Measurements from ENCODE around the gene TAF11L6. TPM values are rescaled to one million over a fixed set of nuclear protein-coding genes. Genes with fewer than 3 reads are reported as not detected.
"Not testable (repeated sequence)": the region's sequence is repeated elsewhere in the genome, so short reads cannot be mapped to it uniquely, and the experiment has no call there.

Gene TAF11L6
- total RNA-seq, 4 donors from 2014 or later: not detected

DNA sequence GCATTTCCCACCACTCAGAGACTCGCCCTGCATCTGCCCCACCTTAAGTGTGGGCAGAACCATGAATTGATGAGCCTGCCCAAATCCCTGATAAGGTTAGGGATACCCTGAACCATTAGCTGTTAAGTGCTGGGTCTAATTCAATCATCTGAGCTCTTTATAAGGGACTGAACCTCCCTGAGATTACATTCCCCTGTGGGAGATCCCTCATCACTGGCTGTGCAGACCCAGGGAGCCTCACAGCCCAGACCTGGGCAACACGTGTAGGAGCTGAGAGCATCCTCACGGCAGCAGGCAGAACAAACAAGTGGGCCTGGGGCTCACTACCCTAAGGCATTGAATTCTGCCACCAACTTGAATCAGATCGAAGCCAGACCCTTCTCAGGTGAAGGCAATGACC, 31.0 kb upstream of the TAF11L6 start:
- WGBS, 2 donors: 60 to 63% methylated on average over 4 of the region's 4 CpGs
- no peak for TF ChIP-seq POLR2A (IDR thresholded peaks at IDR 0.05)
- TF ChIP-seq CTCF (IDR thresholded peaks at IDR 0.05): no peak
- DNase-seq: no peak
- intact Hi-C loops (cut with DNase I): no loop called here
- H3K9me3 ChIP-seq: no peaks in the 10 kb centered on the region
- H3K4me1 ChIP-seq: no peaks in the 10 kb centered on the region
- no peak overlapping the region for H3K4me3 ChIP-seq (replicated peaks in 1 of 3)
- H3K27ac ChIP-seq: no peak overlapping the region
- H3K36me3 ChIP-seq: no peaks in the 10 kb centered on the region
- no peaks in the 10 kb centered on the region for H3K27me3 ChIP-seq

DNA sequence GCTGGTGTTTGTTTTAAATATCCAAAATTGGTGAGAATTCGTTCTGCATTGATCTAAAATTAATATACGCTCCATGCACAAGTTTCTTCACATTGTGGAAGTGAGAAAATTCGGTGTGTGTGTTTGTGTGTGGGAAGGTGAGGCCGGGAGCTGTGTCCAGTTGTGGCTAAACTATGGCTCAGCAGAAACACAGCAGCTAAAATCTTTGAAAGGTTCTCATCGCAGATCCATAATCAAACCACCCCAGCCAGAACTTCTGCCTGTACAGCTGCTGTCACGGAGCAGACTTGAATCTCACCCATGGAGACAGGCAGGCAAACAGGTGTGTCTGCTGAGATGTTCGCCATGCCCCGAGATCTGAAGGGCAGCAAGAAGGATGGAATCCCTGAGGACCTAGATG, 30.5 kb upstream of the TAF11L6 start, which contains the start of gene TAF11L2:
Gene TAF11L2 (plus strand): TSS at position 301 of the 400 bp plus-strand sequence.
- H3K36me3 ChIP-seq; H3K4me3 ChIP-seq (replicated peaks in 1 of 3); H3K9me3 ChIP-seq; H3K27ac ChIP-seq; intact Hi-C loops (cut with DNase I); DNase-seq; H3K4me1 ChIP-seq; H3K27me3 ChIP-seq: not testable (repeated sequence)
- 85 to 89% methylated on average over 8 of the region's 8 CpGs for WGBS, 2 donors

- intact Hi-C loops (cut with DNase I): no loop called here
- 94 to 95% methylated on average over 14 to 17 of the region's 17 CpGs for WGBS, 2 donors
Observed at GRCh38 chr5:17511775-17512325, 16.6 kb upstream of the TAF11L6 start.

DNA sequence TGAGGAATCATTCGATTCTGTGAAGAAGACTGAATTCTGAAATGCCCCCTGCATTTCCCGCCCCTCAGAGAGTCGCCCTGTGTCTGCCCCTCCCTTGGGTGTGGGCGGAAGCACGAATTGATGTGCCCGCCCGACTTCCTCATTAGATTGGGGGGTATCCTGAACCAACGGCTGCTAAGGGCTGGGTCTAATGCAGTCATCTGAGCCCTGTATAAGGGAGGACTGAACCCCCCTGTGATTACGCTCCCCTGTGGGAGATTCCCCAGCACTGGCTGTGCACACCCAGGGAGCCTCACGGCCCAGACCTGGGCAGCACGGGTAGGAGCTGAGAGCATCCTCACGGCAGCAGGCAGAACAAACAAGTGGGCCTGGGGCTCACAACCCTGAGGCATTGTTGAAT, 10.9 kb upstream of the TAF11L6 start:
- 83 to 86% methylated on average over 11 to 12 of the region's 12 CpGs for WGBS, 2 donors

More at GRCh38 chr5:17511775-17512325, 16.6 kb upstream of the TAF11L6 start:
- Histone ChIP-seq H3K27me3 (no peaks in the 10 kb centered on the region), H3K27ac (no peak overlapping the region), H3K4me3 (replicated peaks in 1 of 3) (no peak overlapping the region), H3K9me3 (no peaks in the 10 kb centered on the region), H3K4me1 (no peaks in the 10 kb centered on the region), H3K36me3 (no peaks in the 10 kb centered on the region)
- no peak for TF ChIP-seq POLR2A (IDR thresholded peaks at IDR 0.05)
- no peak for TF ChIP-seq CTCF (IDR thresholded peaks at IDR 0.05)
- DNase-seq: no peak

DNA sequence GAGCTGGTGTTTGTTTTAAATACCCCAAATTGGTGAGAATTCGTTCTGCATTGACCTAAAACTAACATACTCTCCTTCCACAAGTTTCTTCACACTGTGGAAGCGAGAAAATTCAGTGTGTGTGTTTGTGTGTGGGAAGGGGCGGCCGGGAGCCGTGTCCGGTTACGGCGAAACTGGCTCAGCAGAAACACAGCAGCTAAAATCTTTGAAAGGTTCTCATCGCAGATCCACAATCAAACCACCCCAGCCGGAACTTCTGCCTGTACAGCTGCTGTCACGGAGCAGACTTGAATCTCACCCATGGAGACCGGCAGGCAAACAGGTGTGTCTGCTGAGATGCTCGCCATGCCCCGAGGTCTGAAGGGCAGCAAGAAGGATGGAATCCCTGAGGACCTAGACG, 10.4 kb upstream of the TAF11L6 start, which contains the start of gene TAF11L3:
Gene TAF11L3 (plus strand): TSS at position 301 of the 400 bp plus-strand sequence.
- DNase-seq; H3K36me3 ChIP-seq; H3K4me1 ChIP-seq; H3K27me3 ChIP-seq; H3K27ac ChIP-seq; H3K9me3 ChIP-seq; H3K4me3 ChIP-seq (replicated peaks in 1 of 3); intact Hi-C loops (cut with DNase I): not testable (repeated sequence)
- WGBS, 2 donors: no CpG with 5 or more reads among the region's 15 CpGs

More for the DNA sequence above, 10.9 kb upstream of the TAF11L6 start:
- H3K27me3 ChIP-seq; H3K9me3 ChIP-seq; H3K27ac ChIP-seq; H3K36me3 ChIP-seq; H3K4me3 ChIP-seq (replicated peaks in 1 of 3); H3K4me1 ChIP-seq; DNase-seq; intact Hi-C loops (cut with DNase I): not testable (repeated sequence)

- H3K4me1 ChIP-seq; H3K9me3 ChIP-seq; H3K27ac ChIP-seq; H3K4me3 ChIP-seq (replicated peaks in 1 of 3); H3K27me3 ChIP-seq; DNase-seq; H3K36me3 ChIP-seq; intact Hi-C loops (cut with DNase I): not testable (repeated sequence)
- 93 to 94% methylated on average over 10 of the region's 14 CpGs for WGBS, 2 donors
Observed at GRCh38 chr5:17519508-17519907, 9.0 kb upstream of the TAF11L6 start.

DNA sequence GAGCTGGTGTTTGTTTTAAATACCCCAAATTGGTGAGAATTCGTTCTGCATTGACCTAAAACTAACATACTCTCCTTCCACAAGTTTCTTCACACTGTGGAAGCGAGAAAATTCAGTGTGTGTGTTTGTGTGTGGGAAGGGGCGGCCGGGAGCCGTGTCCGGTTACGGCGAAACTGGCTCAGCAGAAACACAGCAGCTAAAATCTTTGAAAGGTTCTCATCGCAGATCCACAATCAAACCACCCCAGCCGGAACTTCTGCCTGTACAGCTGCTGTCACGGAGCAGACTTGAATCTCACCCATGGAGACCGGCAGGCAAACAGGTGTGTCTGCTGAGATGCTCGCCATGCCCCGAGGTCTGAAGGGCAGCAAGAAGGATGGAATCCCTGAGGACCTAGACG, 7.0 kb upstream of the TAF11L6 start, which contains the start of gene TAF11L4:
Gene TAF11L4 (plus strand): TSS at position 301 of the 400 bp plus-strand sequence.
- H3K27ac ChIP-seq; intact Hi-C loops (cut with DNase I); H3K36me3 ChIP-seq; DNase-seq; H3K27me3 ChIP-seq; H3K9me3 ChIP-seq; H3K4me1 ChIP-seq; H3K4me3 ChIP-seq (replicated peaks in 1 of 3): not testable (repeated sequence)
- no CpG with 5 or more reads among the region's 15 CpGs for WGBS, 2 donors

DNA sequence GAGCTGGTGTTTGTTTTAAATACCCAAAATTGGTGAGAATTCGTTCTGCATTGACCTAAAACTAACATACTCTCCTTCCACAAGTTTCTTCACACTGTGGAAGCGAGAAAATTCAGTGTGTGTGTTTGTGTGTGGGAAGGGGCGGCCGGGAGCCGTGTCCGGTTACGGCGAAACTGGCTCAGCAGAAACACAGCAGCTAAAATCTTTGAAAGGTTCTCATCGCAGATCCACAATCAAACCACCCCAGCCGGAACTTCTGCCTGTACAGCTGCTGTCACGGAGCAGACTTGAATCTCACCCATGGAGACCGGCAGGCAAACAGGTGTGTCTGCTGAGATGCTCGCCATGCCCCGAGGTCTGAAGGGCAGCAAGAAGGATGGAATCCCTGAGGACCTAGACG, 3.5 kb upstream of the TAF11L6 start, which contains the start of gene TAF11L5:
Gene TAF11L5 (plus strand): TSS at position 301 of the 400 bp plus-strand sequence.
- H3K9me3 ChIP-seq; H3K27me3 ChIP-seq; intact Hi-C loops (cut with DNase I); H3K27ac ChIP-seq; H3K36me3 ChIP-seq; DNase-seq; H3K4me3 ChIP-seq (replicated peaks in 1 of 3); H3K4me1 ChIP-seq: not testable (repeated sequence)
- no CpG with 5 or more reads among the region's 15 CpGs for WGBS, 2 donors

GRCh38 chr5:17526504-17526903, 2.0 kb upstream of the TAF11L6 start:
- H3K36me3 ChIP-seq; H3K4me1 ChIP-seq; H3K4me3 ChIP-seq (replicated peaks in 1 of 3); intact Hi-C loops (cut with DNase I); H3K27ac ChIP-seq; H3K27me3 ChIP-seq; H3K9me3 ChIP-seq: not testable (repeated sequence)
- 90 to 93% methylated on average over 16 to 17 of the region's 17 CpGs for WGBS, 2 donors
- DNase-seq: peak; percentile 5 to 14
